EH (cell line): ENCODE results near the gene LSM7.
"Not testable (repeated sequence)": the region's sequence is repeated elsewhere in the genome, so short reads cannot be mapped to it uniquely, and the experiment has no call there.

Experiments used
- DNase-seq: peaks from one replicate; pipeline ENCODE4 v3.0.0-alpha.2; 2015; ENCODE audit warnings: low read depth

The LSM7 gene

GRCh38 chr19:2355168-2356035 lies 27.0 kb upstream of the LSM7 start:
- DNase-seq: peak; percentile 64

- DNase-seq: no peak
Measured at GRCh38 chr19:2354670-2355069, 26.3 kb upstream of the LSM7 start.

GRCh38 chr19:2353887-2354592 lies 25.7 kb upstream of the LSM7 start:
- no peak for DNase-seq

- DNase-seq: no peak
Measured at GRCh38 chr19:2353159-2353886, 24.9 kb upstream of the LSM7 start.

- no peak for DNase-seq
Measured at GRCh38 chr19:2352121-2352520, 23.7 kb upstream of the LSM7 start.

GRCh38 chr19:2351591-2351990 lies 23.2 kb upstream of the LSM7 start:
- DNase-seq: no peak

GRCh38 chr19:2350656-2351055 lies 22.3 kb upstream of the LSM7 start:
- no peak for DNase-seq

- DNase-seq: not testable (repeated sequence)
Measured at GRCh38 chr19:2349818-2350217, 21.4 kb upstream of the LSM7 start.

GRCh38 chr19:2345794-2346663 lies 17.6 kb upstream of the LSM7 start:
- DNase-seq: peak; percentile 16

- no peak for DNase-seq
Measured at GRCh38 chr19:2345076-2345475, 16.7 kb upstream of the LSM7 start.

- DNase-seq: no peak
Measured at GRCh38 chr19:2344381-2344870, 16.0 kb upstream of the LSM7 start.

- DNase-seq: no peak
Measured at GRCh38 chr19:2343289-2343982, 15.1 kb upstream of the LSM7 start.

GRCh38 chr19:2342656-2343288 lies 14.4 kb upstream of the LSM7 start:
- no peak for DNase-seq

GRCh38 chr19:2341982-2342381 lies 13.6 kb upstream of the LSM7 start:
- no peak for DNase-seq

GRCh38 chr19:2341244-2341751 lies 12.9 kb upstream of the LSM7 start:
- DNase-seq: no peak

- DNase-seq: no peak
Measured at GRCh38 chr19:2340496-2341243, 12.3 kb upstream of the LSM7 start.

GRCh38 chr19:2339644-2340310 lies 11.4 kb upstream of the LSM7 start:
- no peak for DNase-seq

GRCh38 chr19:2338751-2339643 lies 10.6 kb upstream of the LSM7 start:
- DNase-seq: no peak
